ENCODE measurements around the gene PNMA8A.
"Not testable (repeated sequence)": the region's sequence is repeated elsewhere in the genome, so short reads cannot be mapped to it uniquely, and the experiment has no call there.

The PNMA8A gene

GRCh38 chr19:46471116-46471733, at the start of gene PNMA8A:
PNMA8A (minus strand) TSS chr19:46471563; CDS start chr19:46471035, 528 bp downstream.
- no peak for DNase-seq (ENCODE audit: low read depth)

- DNase-seq (ENCODE audit: low read depth), result no peak
Measured at GRCh38 chr19:46520616-46521015, 49.3 kb upstream of the PNMA8A start.

GRCh38 chr19:46517471-46517870, 46.1 kb upstream of the PNMA8A start:
- no peak for DNase-seq (ENCODE audit: low read depth)

DNA sequence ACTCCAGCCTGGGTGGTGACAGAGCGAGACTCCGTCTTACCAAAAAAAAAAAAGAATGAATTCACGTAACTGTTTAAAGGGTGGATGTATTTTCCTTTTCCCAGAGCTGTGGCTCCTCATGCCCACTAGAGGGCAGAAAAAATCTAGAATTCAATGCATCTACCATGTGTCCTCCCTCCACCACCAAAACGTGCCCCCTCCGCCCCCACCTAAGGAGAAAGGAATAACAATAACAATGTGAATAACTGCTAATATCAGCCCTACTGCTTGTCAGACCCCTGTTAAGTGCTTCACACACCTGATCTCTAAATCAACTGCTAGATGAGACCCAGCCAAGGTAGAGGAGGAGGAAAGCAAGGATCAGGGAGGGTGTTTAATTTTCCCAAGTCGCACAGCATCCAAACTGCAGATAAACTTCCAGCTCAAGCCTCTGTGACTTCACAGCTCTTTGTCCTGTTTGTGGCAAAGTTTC, 44.6 kb upstream of the PNMA8A start:
- DNase-seq (ENCODE audit: low read depth), result peak; percentile 19

DNA sequence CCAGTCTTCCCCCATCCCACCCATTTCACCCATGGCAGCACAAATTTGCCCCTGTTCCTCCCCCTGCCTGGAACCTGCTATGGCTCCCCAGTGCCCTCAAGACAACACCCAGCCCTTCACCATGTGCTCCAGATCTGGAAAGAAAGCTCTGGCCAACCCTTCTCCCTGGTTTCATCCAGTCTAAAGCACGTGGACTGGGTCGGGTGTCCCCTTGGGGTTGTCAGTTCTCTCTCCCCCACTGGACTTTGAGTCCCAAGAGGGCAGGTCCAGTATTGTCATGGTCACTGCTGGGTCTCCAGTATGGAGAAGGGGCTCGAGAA, 43.9 kb upstream of the PNMA8A start:
- DNase-seq (ENCODE audit: low read depth), result no peak

- DNase-seq (ENCODE audit: low read depth), result no peak
Measured at GRCh38 chr19:46514589-46515289, 43.4 kb upstream of the PNMA8A start.

DNA sequence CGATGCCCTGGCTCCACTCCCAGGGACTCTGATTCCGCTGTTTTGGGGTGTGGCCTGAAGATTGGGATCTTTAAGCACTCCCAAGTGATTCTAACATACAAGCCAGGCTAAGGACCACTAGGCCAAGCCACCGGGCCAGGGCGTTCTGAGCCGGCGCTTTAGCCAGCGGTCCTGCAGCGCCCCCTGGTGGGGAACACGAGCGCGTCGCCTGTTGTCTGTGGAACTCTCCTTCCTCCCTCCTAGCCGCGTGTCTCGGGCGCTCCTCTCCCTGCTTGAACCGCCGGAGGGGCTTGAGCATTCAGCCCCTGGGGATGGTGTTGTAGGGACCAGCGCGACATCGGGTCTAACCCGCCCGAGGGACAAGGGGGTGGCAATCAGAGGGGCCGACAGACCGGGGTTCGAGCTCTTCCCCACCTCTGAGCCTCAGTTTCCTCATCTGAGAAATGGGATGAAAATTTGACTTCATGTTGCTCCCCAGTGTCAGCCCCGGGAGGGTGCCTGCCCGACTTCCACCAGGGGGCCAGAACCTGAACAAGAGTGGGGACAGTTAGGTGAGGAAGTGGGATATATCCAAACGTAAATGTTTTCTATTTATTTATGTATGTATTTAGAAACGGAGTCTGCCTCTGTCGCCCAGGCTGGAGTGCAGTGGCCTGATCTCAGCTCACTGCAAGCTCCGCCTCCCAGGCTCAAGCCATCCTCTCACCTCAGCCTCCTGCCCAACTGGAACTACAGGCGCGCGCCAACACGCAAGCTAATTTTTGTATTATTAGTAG, 42.3 kb upstream of the PNMA8A start:
- DNase-seq (ENCODE audit: low read depth), result peak; percentile 72

- DNase-seq (ENCODE audit: low read depth), result no peak
Measured at GRCh38 chr19:46511237-46511636, 39.9 kb upstream of the PNMA8A start.

DNA sequence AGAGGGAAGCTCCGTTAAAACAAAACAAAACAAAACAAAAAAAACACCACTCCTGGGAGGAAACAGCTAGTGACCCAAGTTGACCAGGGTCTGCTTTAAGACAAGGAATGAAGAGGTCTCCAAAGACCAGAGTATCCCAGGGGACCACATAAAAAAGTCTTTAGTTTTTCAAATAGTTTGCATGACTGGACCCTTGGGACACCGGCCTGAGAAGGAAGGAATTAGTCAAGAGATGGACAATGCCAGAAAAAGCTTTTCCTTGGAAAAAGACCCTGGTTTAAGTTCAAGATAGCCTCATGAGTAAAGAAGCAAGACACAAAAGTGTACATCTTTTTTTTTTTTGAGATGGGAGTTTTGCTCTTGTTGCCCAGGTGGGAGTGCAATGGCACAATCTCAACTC, 36.8 kb upstream of the PNMA8A start:
- DNase-seq (ENCODE audit: low read depth), result no peak

DNA sequence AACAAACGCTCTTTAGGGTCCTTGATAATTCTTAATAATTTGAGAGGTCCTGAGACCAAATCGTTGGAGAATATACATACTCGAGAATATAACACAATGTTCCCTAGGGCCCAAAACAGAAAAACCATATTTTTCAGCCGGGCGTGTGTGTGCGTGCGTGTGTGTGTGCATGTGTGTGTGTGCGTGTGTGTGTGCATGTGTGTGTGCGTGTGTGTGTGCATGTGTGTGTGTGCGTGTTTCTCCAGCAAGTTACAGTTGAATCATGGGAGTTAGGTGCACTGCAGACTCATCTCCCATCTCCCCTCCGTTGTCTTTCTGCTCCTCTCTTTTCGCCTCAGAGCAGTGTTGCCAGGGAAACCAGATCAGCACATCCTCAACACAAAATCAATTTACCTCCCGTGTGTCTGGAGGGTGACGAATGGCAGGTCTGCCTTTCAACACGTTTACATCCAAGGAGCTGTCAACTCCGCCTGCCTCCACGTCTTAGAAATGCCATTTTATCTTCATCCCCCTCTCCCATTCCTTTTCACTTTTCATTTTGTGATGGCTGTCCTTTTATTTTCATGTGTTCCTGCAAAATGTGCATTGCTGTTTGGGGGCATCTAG, 32.6 kb upstream of the PNMA8A start:
- no peak for DNase-seq (ENCODE audit: low read depth)

DNA sequence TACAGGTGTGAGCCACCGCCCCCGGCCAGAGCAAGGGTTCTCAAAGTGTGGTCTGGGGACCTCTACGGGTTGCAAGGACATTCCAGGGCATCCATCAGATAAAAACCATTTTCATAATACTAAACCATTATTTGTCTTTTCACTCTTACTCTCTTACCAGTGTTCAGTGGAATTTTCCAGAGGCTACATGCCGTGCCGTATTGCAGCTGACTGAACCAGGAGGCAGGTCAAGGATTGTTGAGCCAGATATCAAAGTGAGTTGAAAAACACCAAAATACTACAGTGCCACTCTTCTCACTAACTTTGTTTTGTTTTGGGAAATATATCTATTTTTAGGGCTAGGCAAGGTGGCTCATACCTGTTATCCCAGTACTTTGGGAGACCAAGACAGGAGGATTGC, 31.5 kb upstream of the PNMA8A start:
- no peak for DNase-seq (ENCODE audit: low read depth)

GRCh38 chr19:46499692-46500091, 28.3 kb upstream of the PNMA8A start:
- no peak for DNase-seq (ENCODE audit: low read depth)

DNA sequence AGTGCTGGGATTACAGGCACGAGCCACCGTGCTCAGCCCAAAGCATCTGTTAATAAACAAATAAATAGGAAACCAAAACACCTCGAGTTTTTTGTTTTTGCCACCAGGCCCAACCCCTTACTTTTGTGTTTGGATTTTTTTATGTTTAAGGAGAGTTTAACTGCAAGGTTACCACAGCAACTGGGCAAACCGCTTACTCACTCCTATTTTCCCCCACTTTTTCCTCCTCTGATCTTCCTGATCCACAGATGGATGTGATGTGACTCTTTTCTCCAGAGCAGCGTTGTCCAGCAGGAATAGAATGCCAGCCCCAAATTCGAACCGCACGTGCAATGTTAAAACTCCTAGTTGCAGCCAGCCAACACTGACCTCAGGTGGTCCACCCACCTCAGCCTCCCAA, 26.4 kb upstream of the PNMA8A start:
- no peak for DNase-seq (ENCODE audit: low read depth)

DNA sequence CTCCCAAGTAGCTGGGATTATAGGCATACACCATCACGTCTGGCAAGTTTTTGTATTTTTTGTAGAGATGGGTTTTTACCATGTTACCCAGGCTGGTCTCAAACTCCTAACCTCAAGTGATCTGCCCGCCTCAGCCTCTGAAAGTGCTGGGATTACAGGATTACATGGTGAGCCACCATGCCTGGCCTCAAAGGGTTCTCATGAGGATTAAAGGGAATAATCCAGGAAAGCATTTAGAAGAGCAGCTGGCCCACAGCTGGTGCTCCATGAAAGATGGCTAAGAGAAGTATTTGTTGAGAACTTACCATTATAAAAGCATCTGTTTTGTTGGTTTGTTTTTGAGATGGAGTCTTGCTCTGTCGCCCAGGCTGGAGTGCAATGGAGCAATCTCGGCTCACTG, 25.5 kb upstream of the PNMA8A start:
- not testable (repeated sequence) for DNase-seq (ENCODE audit: low read depth)

DNA sequence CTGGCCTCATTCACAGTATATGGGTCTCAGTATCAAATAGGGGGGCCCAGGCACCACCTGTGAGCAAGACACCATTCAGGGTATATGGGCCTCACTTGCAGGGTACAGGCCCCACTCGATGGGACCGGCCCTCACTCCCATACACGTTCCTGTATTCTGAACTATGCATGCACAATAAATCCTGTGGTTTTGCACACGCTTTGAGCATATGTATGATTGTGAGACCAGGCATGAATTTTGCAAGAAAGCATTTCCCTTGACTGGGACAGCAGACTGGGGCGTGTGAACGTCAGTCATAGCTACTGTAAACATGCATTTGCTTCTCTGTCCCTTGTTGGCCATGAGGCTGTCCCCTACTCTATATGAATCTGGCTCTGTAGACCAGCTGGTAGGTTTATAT, 24.9 kb upstream of the PNMA8A start:
- no peak for DNase-seq (ENCODE audit: low read depth)

DNA sequence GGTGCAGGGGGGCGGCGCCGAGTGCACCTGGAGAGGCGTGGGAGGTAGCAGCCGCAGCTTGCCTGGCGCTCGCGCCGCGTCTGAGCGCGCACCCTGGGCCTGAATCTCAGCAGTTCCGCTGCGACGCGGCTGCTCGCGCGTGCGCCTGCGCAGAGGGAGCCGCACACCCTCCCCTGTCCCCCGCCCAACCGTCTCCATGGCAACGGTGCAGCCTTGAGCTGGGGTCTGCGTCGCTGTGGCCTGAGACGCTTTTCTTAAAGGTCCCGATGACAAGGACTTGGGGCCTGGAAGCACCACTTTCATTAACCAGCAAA, 24.4 kb upstream of the PNMA8A start, which contains the start of gene PNMA8B:
TSS of gene PNMA8B (minus strand) at position 82 of the 314 bp plus-strand sequence. CDS start 402 bp downstream, outside the sequence.
- DNase-seq (ENCODE audit: low read depth), result no peak

GRCh38 chr19:46494941-46495785, 23.8 kb upstream of the PNMA8A start:
- DNase-seq (ENCODE audit: low read depth), result no peak

DNA sequence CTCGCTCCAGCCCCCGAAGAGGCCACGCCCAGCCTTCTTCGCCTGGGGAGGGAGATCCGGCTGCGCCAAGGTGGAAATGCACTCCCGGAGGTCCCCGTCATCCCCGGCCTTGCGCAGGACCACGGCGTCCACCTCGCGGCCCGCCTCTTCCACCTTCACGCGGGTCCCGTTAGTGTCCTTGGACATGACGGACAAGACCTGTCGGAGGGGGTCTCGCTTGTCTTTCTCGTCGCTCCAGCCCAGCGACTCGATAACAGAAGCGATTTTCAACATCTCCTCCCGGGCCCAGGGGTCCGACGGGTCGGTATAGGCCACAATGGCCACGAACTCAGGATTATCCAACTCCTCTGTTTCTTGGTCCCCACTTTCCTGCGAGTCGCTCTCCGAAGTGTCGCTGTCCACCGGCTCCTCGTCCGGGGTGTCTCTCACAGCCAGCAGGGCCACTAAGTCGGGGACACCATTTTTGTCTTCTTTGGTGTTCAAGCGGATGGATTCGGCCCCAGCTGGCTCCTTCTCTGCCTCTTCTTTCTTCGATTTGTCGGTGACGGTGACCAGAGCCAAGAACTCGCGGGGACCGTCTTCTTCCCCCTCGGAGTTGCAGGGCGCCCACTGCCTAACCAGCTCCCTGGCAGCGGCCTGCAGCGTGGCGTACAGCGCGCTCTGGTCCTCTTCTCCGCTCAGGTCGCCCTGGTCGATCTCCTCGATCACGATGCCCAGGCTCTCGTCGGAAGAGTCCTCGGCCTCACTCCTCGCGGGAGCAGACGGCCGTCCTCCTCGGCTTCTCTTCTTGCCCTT, 23.0 kb upstream of the PNMA8A start:
- no peak for DNase-seq (ENCODE audit: low read depth)

GRCh38 chr19:46493236-46494145, 22.1 kb upstream of the PNMA8A start:
- no peak for DNase-seq (ENCODE audit: low read depth)

DNA sequence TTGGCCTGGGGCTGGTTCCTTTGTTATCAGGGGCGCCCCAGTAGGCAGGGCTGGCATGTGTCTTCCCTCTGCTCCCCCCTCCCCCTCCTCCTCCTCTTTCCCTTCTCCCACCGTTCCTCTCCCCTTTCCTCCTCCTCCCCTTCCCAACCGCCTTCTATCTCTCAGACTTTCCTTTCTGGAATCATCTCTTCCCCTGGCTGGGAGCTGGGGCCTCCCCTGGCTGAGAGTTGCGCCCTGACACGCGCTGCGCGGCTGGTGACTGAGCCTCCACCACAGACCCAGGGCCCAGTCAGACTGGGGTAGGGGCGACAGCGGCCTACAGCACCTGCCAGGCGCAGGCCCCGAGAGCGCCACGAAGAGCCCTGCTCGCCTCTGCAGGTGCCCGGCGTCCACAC, 21.5 kb upstream of the PNMA8A start:
- DNase-seq (ENCODE audit: low read depth), result no peak

Measured in activated T-cell treated with anti-CD3 and anti-CD28 coated beads for 24 hours (primary cell).